Effector memory CD4-positive, alpha-beta T cell (primary cell): Measurements from ENCODE around the gene SCARF2.
A peak's percentile ranks its signal among the peaks of the same experiment; 100 is the strongest.

Experiments
- DNase-seq, 3 donors: peaks; one replicate each; pipeline ENCODE4 v3.0.0-alpha.2; 2020
- H3K27ac ChIP-seq: 2 replicates; pipeline ENCODE4 v1.7.0; 2013; ENCODE audit warnings: mild to moderate bottlenecking, low read length, moderate library complexity; ENCODE audit not compliant: insufficient read depth, poor library complexity, severe bottlenecking
- H3K27me3 ChIP-seq: replicated peaks from 2 replicates; pipeline ENCODE4 v1.7.0; 2013; ENCODE audit warnings: mild to moderate bottlenecking, low read length; ENCODE audit not compliant: insufficient read depth, control insufficient read depth, poor library complexity, severe bottlenecking
- H3K36me3 ChIP-seq: 2 replicates; pipeline ENCODE4 v1.7.0; 2013; ENCODE audit warnings: mild to moderate bottlenecking, low read length, moderate library complexity; ENCODE audit not compliant: control insufficient read depth, insufficient read depth
- H3K4me1 ChIP-seq: 2 replicates; pipeline ENCODE4 v1.7.0; 2013; ENCODE audit warnings: low read length, mild to moderate bottlenecking; ENCODE audit not compliant: control insufficient read depth, insufficient read depth, poor library complexity, severe bottlenecking
- H3K4me3 ChIP-seq: 2 replicates; pipeline ENCODE4 v1.7.0; 2013; ENCODE audit warnings: low read length, low read depth, mild to moderate bottlenecking; ENCODE audit not compliant: insufficient read depth, poor library complexity, severe bottlenecking
- H3K9me3 ChIP-seq: 2 replicates; pipeline ENCODE4 v1.7.0; 2013; ENCODE audit warnings: mild to moderate bottlenecking, low read length, moderate library complexity; ENCODE audit not compliant: control insufficient read depth

SCARF2 gene

GRCh38 chr22:20463324-20464095 lies 25.9 kb upstream of the SCARF2 start:
- Histone ChIP-seq H3K27ac (peak overlapping the region; percentile 70), H3K27me3 (no peaks in the 10 kb centered on the region), H3K4me3 (no peak overlapping the region), H3K4me1 (peaks cover 46% of the 10 kb centered on the region), H3K36me3 (peaks cover 6% of the 10 kb centered on the region), H3K9me3 (no peaks in the 10 kb centered on the region)
- DNase-seq: peak in 1 of 3 donors; percentile 6

GRCh38 chr22:20459862-20460261 lies 22.2 kb upstream of the SCARF2 start:
- H3K4me1 ChIP-seq: peaks cover 30% of the 10 kb centered on the region
- H3K27me3 ChIP-seq: no peaks in the 10 kb centered on the region
- no peak overlapping the region for H3K27ac ChIP-seq
- no peak for DNase-seq
- H3K36me3 ChIP-seq: peaks cover 6% of the 10 kb centered on the region
- H3K9me3 ChIP-seq: no peaks in the 10 kb centered on the region
- no peak overlapping the region for H3K4me3 ChIP-seq

- Histone ChIP-seq H3K27me3 (no peaks in the 10 kb centered on the region), H3K27ac (no peak overlapping the region), H3K4me1 (peaks cover 22% of the 10 kb centered on the region), H3K9me3 (no peaks in the 10 kb centered on the region), H3K36me3 (peaks cover 6% of the 10 kb centered on the region), H3K4me3 (no peak overlapping the region)
- DNase-seq: no peak
These were observed 21.5 kb upstream of the SCARF2 start for GRCh38 chr22:20459152-20459542.

DNA sequence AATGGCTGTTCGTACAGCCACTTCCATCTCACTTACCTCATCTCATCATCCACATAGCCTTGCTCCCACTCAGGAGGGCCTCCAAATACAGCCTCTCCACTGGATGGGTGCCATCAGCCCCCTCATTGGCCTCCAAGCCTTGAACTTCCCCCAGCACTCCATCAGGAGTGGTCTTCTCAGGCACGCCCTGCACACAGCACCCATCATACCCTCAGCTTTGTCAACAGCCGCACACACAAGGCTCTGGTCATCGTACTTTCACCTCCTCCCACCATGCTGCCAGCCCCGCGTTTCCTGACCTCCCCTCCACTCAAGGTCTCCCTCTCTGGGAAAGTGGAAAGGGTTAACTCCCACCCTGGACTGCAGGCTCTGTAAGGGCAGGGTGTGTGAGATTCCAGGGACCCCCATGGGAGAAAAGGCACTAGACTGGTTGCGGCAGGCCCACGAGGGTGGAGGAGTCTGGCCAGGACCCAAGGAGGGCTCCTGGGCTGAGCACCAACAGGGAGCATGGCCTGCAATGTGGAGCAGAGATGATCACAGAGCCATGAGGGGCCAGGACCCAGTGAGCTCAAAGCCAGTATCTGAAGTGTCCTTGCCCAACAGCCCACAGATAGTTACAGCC lies 21.0 kb upstream of the SCARF2 start:
- Histone ChIP-seq H3K9me3 (no peaks in the 10 kb centered on the region), H3K4me3 (no peak overlapping the region), H3K27me3 (no peaks in the 10 kb centered on the region), H3K36me3 (peaks cover 6% of the 10 kb centered on the region), H3K27ac (no peak overlapping the region), H3K4me1 (peaks cover 17% of the 10 kb centered on the region)
- no peak for DNase-seq

- no peak overlapping the region for H3K4me3 ChIP-seq
- no peaks in the 10 kb centered on the region for H3K9me3 ChIP-seq
- no peak overlapping the region for H3K27ac ChIP-seq
- H3K36me3 ChIP-seq: peaks cover 6% of the 10 kb centered on the region
- DNase-seq: no peak
- H3K4me1 ChIP-seq: peaks cover 8% of the 10 kb centered on the region
- no peaks in the 10 kb centered on the region for H3K27me3 ChIP-seq
These were observed 20.0 kb upstream of the SCARF2 start for GRCh38 chr22:20457506-20458240.

DNA sequence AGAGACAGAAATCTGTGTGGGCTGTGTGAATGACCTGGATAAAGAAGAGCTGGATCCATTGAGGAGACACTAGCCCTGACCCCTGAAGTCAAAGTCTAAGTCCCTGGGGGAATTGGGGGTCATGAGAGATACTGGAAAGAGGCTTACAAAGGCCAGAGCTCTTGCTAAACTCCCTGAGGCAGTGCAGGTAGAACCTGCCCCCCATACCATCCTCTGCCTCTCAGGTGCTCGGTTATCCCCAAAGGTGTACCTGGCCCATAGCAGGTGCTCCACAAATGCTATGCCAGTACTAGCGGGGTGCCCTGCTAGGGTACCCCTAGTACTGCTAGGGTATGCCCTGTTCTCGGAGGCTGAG lies 19.1 kb upstream of the SCARF2 start:
- H3K9me3 ChIP-seq: no peaks in the 10 kb centered on the region
- peaks cover 6% of the 10 kb centered on the region for H3K36me3 ChIP-seq
- no peak for DNase-seq
- no peaks in the 10 kb centered on the region for H3K27me3 ChIP-seq
- H3K4me1 ChIP-seq: peaks cover 4% of the 10 kb centered on the region
- no peak overlapping the region for H3K27ac ChIP-seq
- H3K4me3 ChIP-seq: no peak overlapping the region

DNA sequence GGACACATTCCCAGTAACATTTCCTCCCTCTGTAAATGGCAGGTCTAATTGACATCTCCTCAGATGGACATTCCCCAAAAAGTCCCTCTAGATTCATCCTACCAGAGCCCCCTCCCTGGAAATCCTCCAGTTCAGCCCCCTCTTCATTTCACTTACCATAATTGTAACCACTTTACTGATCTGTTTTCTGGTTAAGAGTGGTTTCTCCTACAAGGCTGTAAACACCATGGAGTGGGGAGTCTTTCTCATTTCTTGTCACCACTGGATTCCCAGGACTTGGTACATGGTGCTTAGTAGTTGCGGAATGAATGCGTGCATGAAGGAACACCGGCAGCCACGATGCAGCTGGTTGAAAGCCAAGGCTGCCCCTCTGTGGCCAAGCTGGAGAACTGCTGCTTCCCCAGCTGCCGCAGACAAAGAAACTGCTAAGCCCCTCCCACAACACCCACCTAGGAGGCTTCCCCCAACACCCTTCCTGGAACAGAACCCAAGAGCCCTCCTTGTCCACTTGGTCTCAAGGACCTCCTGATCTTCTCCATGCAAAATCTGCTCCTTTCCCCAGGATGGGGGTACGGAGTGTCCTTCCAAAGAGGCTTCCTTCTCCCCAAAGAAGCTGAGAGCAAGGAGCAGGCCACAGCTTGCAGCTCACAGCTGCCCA lies 18.6 kb upstream of the SCARF2 start:
- peak; percentile 44 to 59 (median 49) for DNase-seq
- no peaks in the 10 kb centered on the region for H3K27me3 ChIP-seq
- no peaks in the 10 kb centered on the region for H3K9me3 ChIP-seq
- H3K4me3 ChIP-seq: no peak overlapping the region
- H3K36me3 ChIP-seq: peaks cover 6% of the 10 kb centered on the region
- peaks cover 4% of the 10 kb centered on the region for H3K4me1 ChIP-seq
- no peak overlapping the region for H3K27ac ChIP-seq

DNA sequence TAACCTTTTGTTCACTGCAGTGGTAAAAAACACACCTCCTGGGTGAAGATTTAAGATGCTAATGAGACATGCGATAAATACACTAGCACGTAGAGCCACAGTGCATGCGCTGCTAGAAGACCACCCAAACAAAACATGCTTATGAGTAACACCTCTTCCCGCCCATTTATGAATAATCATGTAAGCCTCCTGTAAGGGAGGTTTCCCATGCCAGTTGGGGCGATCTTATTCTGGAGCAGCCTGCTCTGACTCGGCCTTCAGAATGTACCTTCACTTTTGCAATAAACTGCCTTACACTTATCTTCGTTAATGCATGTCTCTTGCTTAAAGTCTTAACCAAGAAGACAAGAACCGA lies 18.1 kb upstream of the SCARF2 start:
- H3K4me3 ChIP-seq: no peak overlapping the region
- no peak for DNase-seq
- no peaks in the 10 kb centered on the region for H3K27me3 ChIP-seq
- H3K36me3 ChIP-seq: peaks cover 6% of the 10 kb centered on the region
- H3K4me1 ChIP-seq: peaks cover 4% of the 10 kb centered on the region
- no peaks in the 10 kb centered on the region for H3K9me3 ChIP-seq
- no peak overlapping the region for H3K27ac ChIP-seq

DNA sequence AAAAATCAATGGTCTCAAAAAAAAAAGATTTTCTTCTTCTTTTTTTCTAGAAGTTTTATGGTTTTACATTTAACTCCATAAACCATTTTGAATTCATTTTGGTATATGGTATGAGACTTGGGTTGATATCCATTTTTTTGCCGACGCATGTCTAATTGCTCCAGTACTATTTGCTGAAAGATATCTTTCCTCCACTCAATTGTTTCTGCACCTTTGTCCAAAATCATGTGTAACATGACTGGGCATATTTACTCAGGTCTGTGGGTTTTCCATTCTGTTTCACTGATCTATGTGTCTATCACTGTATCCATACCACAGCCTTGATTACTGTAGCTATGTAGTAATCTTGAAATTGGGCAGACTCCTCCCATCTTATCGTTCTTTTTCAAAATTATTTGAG lies 15.6 kb upstream of the SCARF2 start:
- Histone ChIP-seq H3K27me3 (no peaks in the 10 kb centered on the region), H3K4me1 (peaks cover 4% of the 10 kb centered on the region), H3K36me3 (no peaks in the 10 kb centered on the region), H3K9me3 (no peaks in the 10 kb centered on the region), H3K27ac (no peak overlapping the region), H3K4me3 (no peak overlapping the region)
- no peak for DNase-seq

- no peak for DNase-seq
- peaks cover 4% of the 10 kb centered on the region for H3K4me1 ChIP-seq
- H3K36me3 ChIP-seq: no peaks in the 10 kb centered on the region
- H3K4me3 ChIP-seq: no peak overlapping the region
- no peaks in the 10 kb centered on the region for H3K9me3 ChIP-seq
- H3K27me3 ChIP-seq: no peaks in the 10 kb centered on the region
- H3K27ac ChIP-seq: no peak overlapping the region
These were observed 14.3 kb upstream of the SCARF2 start for GRCh38 chr22:20451920-20452319.
